PFSK-1 (cell line): ENCODE data around the gene RAPGEF5.

ENCODE experiments used
- FOXP2 ChIP-seq: optimal IDR thresholded peaks from 2 replicates; pipeline ENCODE3; 2011; ENCODE audit warnings: borderline replicate concordance, control low read depth, inconsistent platforms; ENCODE audit not compliant: insufficient read depth; ENCODE audit errors: extremely low read length, extremely low read depth
- POLR2AphosphoS5 ChIP-seq: IDR thresholded peaks from 2 replicates; pipeline ENCODE4 v1.6.1; 2012; ENCODE audit warnings: low read depth, mild to moderate bottlenecking, control low read depth, low read length, moderate library complexity
- SIN3A ChIP-seq: IDR thresholded peaks from 2 replicates; pipeline ENCODE4 v1.6.1; 2012; ENCODE audit warnings: mild to moderate bottlenecking, low read length, moderate library complexity, borderline replicate concordance; ENCODE audit not compliant: insufficient read depth
- TAF1 ChIP-seq: IDR thresholded peaks from 2 replicates; pipeline ENCODE4 v1.6.1; 2012; ENCODE audit warnings: low read length, control low read depth, borderline replicate concordance; ENCODE audit not compliant: insufficient read depth
- TF ChIP-seq, protein P1 (sequence below), 2 experiments: IDR thresholded peaks; 2 replicates each; pipeline versions ENCODE4 v1.6.1 to v1.8.0; 2011 to 2012; ENCODE audit warnings: low read depth in 2 of 2, low read length in 2 of 2, control low read depth in 1 of 2, inconsistent platforms in 1 of 2, mild to moderate bottlenecking in 1 of 2, moderate library complexity in 1 of 2; ENCODE audit not compliant: insufficient read depth in 1 of 2

Gene RAPGEF5

DNA sequence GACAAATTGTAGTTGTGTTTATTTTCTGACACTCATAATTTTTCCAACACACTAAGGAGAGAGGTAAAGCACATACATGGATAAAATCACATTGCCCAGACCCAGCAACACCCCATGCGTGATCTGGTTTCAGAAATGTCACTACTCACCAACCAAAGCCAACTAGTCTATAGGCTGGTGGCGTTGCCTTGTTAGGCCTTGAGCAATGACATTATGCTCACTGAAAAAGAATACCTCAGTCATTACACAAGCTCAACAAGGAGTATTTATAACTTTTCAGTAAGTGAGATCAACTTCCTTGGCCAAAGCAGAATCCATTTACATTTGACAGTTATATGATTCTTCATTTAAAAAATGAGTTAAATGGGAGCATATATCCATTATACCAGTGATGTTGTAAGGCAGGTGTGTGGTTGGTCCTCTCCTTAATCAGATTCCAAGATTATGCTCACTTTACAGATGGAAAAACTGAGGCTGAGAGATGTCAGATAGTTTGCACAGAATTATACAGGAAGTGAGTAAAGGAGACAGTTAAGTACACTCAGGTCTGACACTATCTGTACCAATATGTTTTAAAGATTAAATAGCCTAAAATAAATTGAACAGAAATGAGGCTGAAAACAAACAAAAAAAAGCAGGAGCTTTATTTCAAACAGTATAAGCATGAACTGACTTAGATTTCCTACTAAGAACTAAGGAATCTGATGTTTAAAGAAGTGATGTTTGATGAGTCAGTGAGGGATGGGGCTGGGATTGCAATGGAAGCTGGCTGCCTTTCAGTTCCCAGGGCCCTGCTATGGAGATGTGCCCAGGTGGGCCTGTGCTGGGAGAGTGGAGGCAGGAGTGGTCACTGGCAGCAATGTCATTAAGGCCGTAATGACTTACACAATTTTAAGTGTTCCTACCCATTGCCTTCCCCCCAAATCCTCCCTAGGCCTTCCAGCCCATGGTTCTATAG, 118.3 kb downstream of the RAPGEF5 start:
- TF ChIP-seq FOXP2 (no peak), TAF1 (no peak), SIN3A (no peak), POLR2AphosphoS5 (no peak)
- TF ChIP-seq, protein P1, sequence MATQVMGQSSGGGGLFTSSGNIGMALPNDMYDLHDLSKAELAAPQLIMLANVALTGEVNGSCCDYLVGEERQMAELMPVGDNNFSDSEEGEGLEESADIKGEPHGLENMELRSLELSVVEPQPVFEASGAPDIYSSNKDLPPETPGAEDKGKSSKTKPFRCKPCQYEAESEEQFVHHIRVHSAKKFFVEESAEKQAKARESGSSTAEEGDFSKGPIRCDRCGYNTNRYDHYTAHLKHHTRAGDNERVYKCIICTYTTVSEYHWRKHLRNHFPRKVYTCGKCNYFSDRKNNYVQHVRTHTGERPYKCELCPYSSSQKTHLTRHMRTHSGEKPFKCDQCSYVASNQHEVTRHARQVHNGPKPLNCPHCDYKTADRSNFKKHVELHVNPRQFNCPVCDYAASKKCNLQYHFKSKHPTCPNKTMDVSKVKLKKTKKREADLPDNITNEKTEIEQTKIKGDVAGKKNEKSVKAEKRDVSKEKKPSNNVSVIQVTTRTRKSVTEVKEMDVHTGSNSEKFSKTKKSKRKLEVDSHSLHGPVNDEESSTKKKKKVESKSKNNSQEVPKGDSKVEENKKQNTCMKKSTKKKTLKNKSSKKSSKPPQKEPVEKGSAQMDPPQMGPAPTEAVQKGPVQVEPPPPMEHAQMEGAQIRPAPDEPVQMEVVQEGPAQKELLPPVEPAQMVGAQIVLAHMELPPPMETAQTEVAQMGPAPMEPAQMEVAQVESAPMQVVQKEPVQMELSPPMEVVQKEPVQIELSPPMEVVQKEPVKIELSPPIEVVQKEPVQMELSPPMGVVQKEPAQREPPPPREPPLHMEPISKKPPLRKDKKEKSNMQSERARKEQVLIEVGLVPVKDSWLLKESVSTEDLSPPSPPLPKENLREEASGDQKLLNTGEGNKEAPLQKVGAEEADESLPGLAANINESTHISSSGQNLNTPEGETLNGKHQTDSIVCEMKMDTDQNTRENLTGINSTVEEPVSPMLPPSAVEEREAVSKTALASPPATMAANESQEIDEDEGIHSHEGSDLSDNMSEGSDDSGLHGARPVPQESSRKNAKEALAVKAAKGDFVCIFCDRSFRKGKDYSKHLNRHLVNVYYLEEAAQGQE (IDR thresholded peaks at IDR 0.05; ENCODE audit: insufficient read depth in 1 of 2, low read depth in 2 of 2, low read length in 2 of 2) = no peak

DNA sequence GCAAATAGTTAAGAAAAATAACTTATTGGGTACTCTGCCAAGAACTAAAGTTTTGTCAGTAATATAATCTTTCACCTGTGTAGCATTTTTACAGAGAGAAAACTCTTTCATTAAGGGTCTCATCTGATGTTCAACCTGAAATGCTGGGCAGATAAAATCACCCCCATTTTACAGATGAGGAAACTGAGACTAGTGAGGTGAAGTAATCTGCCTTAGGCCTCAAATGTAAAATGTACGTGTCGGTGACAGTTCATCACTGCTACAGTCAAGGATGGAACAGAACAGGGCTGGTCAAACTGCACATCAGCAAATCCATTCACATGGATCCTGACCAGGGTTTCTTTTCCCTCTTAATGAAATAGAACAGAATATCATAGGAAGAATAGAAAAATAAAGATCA, 121.8 kb downstream of the RAPGEF5 start:
- TF ChIP-seq SIN3A (no peak), TAF1 (no peak), FOXP2 (no peak), POLR2AphosphoS5 (no peak)
- TF ChIP-seq, protein P1 (IDR thresholded peaks at IDR 0.05; ENCODE audit: insufficient read depth in 1 of 2, low read depth in 2 of 2, low read length in 2 of 2) = no peak

DNA sequence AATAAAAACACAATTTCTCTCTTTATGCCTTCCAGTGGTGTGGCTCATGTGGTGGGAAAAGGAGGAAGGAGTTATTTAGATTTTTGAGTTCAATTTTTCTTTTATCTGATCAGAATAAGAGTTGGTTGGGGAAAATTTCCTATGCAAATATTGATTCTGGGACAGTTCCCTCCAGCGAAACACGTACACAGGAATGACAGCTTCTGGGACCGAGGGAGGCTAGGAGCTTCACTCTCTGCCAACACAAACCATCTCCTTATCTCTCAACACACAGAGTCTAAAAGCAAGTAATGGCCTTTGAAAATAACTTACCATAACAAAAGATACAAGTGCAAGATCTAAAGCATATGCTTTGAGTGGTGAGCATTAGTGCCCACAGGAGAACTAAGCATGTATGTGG, 122.7 kb downstream of the RAPGEF5 start:
- TF ChIP-seq, protein P1 (IDR thresholded peaks at IDR 0.05; ENCODE audit: insufficient read depth in 1 of 2, low read depth in 2 of 2, low read length in 2 of 2) = no peak
- no peak for TF ChIP-seq POLR2AphosphoS5
- no peak for TF ChIP-seq FOXP2
- TF ChIP-seq SIN3A = no peak
- TF ChIP-seq TAF1 = no peak

DNA sequence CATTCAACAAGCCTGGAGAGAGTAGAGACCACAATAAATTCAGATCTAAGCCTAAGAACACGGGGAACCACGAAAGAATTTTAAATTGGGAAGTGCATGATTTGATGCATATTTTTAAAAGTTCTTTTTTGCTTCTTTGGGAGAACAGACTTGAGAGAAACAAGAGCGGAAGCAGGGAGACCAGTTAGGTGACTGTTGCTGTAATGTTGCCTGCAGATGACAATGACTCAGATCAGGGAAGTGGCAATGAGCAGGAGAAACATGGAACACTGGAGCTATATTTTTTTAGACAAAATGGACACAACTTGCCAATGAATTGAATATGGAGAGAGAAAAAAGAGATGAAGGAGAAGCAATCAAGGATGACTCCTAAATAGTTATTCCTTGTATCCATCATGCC, 125.1 kb downstream of the RAPGEF5 start:
- TF ChIP-seq, protein P1 (IDR thresholded peaks at IDR 0.05; ENCODE audit: insufficient read depth in 1 of 2, low read depth in 2 of 2, low read length in 2 of 2) = no peak
- TF ChIP-seq FOXP2 (no peak), POLR2AphosphoS5 (no peak), TAF1 (no peak)

DNA sequence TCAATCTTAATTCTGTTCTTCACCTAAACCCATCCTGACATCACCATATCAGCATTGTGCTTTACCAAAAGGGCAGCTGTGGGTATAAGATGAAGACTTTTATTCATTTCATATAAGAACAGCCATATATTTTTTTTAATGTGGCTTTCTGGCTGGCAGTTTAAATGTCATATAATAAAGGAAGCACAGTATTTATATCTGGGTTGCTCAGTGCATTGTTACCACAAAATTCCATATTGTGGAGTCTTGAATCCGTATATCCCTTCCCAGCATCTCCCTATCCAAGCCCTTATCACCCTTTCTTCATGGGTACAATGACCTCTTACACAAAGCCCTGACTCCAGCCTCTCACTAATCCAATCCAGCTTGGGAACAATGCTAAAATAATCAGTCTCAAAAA, 125.8 kb downstream of the RAPGEF5 start:
- no peak for TF ChIP-seq TAF1
- no peak for TF ChIP-seq SIN3A
- no peak for TF ChIP-seq FOXP2
- TF ChIP-seq, protein P1 (IDR thresholded peaks at IDR 0.05; ENCODE audit: insufficient read depth in 1 of 2, low read depth in 2 of 2, low read length in 2 of 2) = no peak
- no peak for TF ChIP-seq POLR2AphosphoS5
